Cardiac muscle cell (in vitro differentiated cells and primary cell): Measurements from ENCODE around the gene ZNF407. TPM values are rescaled to one million over a fixed set of nuclear protein-coding genes. Genes with fewer than 3 reads are reported as not detected.

ENCODE experiments used
- DNase-seq, 2 donors: peaks; one replicate each; pipeline versions ENCODE4 v3.0.0 to v3.0.0-alpha.2; 2010 to 2017; ENCODE audit warnings: low read depth in 1 of 2, low spot score in 1 of 2
- H3K27ac ChIP-seq: fragments of 200-600 bp; sonication (generic); 2 replicates; pipeline ENCODE4 v1.5.1; 2016
- H3K27me3 ChIP-seq: fragments of 200-600 bp; sonication (generic); 2 replicates; pipeline ENCODE4 v1.6.0; 2016; ENCODE audit warnings: control low read depth
- H3K36me3 ChIP-seq: fragments of 200-600 bp; sonication (generic); 2 replicates; pipeline ENCODE4 v1.5.1; 2016; ENCODE audit warnings: control low read depth
- H3K4me1 ChIP-seq: fragments of 200-600 bp; sonication (generic); 2 replicates; pipeline ENCODE4 v1.8.1; 2017; ENCODE audit warnings: low read depth, mild to moderate bottlenecking, mixed run types
- H3K4me3 ChIP-seq: fragments of 200-600 bp; sonication (generic); 2 replicates; pipeline ENCODE4 v1.5.1; 2016; ENCODE audit warnings: mild to moderate bottlenecking
- H3K9me3 ChIP-seq: fragments of 200-600 bp; sonication (generic); 2 replicates; pipeline ENCODE4 v1.5.1; 2017; ENCODE audit warnings: low read depth, mild to moderate bottlenecking, control low read depth
- polyA plus RNA-seq: library from polyadenylated mRNA; unstranded; fragments of >200 nt; fragmentation: Nextera tagmentation; extraction: Ambion mirVana; gene quantifications from 2 replicates; pipeline ENCODE4 v1.2.1, GENCODE V29; 2016
- total RNA-seq: library from RNA; depleted of rRNA; stranded (reverse); fragments of >200 nt; gene quantifications from 2 replicates; pipeline ENCODE4 v1.2.3, GENCODE V29; 2016
- TF ChIP-seq, protein P1 (sequence below): IDR thresholded peaks from 2 replicates; pipeline ENCODE4 v1.5.1; 2012; ENCODE audit warnings: low read depth, mild to moderate bottlenecking, low read length

The ZNF407 gene
- total and polyA plus RNA-seq, 2 experiments from 2014 or later: 4.6 to 8.0 TPM

DNA sequence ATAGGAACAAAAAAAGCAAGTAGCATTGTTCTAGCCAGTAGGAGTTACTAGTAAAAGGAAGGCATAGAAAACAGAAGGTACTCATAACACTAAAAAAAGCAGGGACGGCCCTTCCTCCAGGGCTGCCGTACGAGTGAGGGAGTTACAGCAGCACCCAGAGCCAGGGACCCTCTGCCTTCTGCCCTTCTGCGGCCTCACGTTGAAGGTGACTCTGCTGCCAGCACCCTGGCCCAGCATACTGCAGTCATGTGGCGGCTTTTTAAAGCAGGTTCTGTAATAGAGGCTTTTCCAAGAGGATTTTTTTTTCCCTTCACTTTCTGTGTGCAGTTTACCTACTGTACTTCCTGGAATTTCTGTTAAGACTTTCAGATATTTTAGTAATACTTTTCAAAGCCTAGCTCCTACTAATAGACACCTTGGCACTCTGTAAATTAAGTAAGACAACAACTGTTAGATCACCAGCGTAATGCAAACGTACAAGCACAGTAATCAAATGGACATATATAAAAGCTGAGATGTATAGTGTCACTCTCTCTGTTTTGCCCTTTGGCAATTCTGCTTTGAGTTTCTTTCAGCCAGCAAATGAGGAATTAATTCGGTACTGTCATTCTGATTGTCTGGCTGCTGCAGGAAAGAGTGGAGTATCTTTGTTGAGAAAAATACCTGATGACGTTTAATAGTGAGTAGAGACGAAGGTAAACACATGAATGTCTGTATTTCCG is 449.7 kb downstream of the ZNF407 start:
- Histone ChIP-seq H3K27me3 (no peaks in the 10 kb centered on the region), H3K4me3 (no peak overlapping the region), H3K4me1 (peaks cover 34% of the 10 kb centered on the region), H3K36me3 (no peaks in the 10 kb centered on the region), H3K9me3 (no peaks in the 10 kb centered on the region), H3K27ac (peak overlapping the region; percentile 69)
- TF ChIP-seq, protein P1, sequence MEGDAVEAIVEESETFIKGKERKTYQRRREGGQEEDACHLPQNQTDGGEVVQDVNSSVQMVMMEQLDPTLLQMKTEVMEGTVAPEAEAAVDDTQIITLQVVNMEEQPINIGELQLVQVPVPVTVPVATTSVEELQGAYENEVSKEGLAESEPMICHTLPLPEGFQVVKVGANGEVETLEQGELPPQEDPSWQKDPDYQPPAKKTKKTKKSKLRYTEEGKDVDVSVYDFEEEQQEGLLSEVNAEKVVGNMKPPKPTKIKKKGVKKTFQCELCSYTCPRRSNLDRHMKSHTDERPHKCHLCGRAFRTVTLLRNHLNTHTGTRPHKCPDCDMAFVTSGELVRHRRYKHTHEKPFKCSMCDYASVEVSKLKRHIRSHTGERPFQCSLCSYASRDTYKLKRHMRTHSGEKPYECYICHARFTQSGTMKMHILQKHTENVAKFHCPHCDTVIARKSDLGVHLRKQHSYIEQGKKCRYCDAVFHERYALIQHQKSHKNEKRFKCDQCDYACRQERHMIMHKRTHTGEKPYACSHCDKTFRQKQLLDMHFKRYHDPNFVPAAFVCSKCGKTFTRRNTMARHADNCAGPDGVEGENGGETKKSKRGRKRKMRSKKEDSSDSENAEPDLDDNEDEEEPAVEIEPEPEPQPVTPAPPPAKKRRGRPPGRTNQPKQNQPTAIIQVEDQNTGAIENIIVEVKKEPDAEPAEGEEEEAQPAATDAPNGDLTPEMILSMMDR: no peak
- peak in 1 of 2 donors; percentile 34 for DNase-seq

DNA sequence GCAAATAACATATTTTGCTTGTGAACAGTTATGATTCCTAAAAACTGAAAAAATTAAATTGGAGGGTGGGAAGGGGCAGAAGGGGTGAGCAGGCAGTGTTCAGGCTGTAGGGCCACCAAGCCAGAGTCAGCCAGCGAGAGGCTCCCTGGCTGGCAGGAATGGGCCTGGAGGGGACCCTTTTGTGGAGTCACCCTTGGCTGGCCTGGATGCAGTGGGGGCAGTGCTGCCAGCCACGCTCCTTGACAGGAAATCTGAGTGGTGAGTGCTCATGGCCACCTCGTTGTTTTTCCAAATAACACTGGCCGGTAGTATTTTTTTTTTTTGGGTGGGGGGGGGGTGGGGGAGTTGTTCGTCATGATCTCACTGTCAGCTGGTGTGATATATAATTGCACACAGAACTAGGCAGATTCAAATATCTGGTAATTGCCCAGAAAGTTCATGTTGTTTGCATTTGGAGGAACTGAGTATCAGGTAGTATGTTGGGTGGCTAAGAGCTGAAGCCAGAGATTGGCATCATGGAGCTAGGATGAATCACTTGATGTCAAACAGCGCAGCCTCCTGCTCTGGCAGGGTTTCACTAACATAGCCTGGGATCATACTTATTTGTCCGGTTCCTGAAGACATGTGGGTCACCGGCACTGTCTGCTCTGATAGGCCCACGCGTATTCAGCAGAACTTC is 451.2 kb downstream of the ZNF407 start:
- Histone ChIP-seq H3K27me3 (no peaks in the 10 kb centered on the region), H3K27ac (no peak overlapping the region), H3K4me3 (no peak overlapping the region), H3K36me3 (no peaks in the 10 kb centered on the region), H3K9me3 (no peaks in the 10 kb centered on the region), H3K4me1 (peaks cover 45% of the 10 kb centered on the region)
- DNase-seq: no peak
- TF ChIP-seq, protein P1: no peak

DNA sequence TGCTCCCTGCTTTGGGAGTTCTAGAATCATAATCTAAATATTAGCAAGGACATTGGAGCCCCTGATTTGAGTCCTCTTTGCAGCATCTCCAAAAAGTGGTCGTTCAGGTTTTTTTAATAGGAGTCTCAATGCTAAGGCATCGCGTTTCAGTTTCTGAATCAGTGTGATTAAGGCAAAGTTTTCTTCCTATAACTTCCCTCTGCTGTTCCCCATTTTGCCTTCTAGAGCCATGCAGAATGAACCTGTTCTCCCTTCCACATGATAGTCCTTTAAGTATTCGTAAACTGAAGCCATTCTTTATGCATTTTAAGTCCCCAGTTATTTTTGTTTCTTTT is 451.8 kb downstream of the ZNF407 start:
- H3K9me3 ChIP-seq: no peaks in the 10 kb centered on the region
- TF ChIP-seq, protein P1: no peak
- H3K4me1 ChIP-seq: peaks cover 45% of the 10 kb centered on the region
- DNase-seq: no peak
- H3K36me3 ChIP-seq: no peaks in the 10 kb centered on the region
- no peak overlapping the region for H3K27ac ChIP-seq
- no peak overlapping the region for H3K4me3 ChIP-seq
- no peaks in the 10 kb centered on the region for H3K27me3 ChIP-seq

DNA sequence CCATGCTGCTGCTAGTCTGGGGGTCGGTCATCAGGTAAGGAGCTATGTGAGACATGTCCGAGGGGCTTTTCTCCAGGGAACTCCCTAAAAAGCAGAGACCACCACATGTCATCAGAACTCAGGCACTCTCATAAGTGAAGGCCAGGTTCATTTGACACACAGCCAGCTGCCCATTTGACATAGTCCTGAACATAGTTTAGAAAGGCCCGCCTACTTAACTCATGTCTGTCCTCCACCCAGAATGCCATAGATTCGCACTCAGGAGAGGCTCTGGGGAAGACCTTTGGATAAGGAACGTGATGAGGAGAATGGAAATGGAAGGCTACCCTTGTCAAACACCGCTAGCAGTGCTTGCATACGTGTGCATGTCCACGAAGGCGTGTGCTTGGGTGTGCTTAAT is 454.1 kb downstream of the ZNF407 start:
- Histone ChIP-seq H3K36me3 (no peaks in the 10 kb centered on the region), H3K4me1 (peaks cover 62% of the 10 kb centered on the region), H3K4me3 (no peak overlapping the region), H3K27me3 (no peaks in the 10 kb centered on the region), H3K27ac (peak overlapping the region; percentile 92), H3K9me3 (no peaks in the 10 kb centered on the region)
- TF ChIP-seq, protein P1: no peak
- DNase-seq: no peak

DNA sequence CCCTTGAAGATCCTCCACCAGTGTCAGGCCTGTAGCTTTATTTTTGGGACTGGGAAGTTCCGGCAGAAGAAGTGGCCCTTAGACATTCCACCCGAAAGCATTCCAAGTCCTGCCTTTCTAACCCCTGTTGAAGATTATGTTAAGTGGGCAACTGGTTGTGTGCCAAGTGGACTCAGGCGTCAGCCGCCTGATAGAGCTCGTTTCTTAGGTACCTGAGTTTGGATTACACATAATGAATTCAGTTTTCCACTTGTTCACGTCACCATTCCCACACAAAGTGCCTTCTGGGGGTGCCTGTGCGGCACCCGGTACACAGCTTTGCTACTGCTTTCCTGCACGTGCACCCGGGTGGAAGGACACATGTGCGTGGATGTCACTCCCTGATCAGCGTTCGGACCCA is 454.8 kb downstream of the ZNF407 start:
- Histone ChIP-seq H3K27ac (peak overlapping the region; percentile 92), H3K4me1 (peaks cover 62% of the 10 kb centered on the region), H3K27me3 (no peaks in the 10 kb centered on the region), H3K9me3 (no peaks in the 10 kb centered on the region), H3K36me3 (no peaks in the 10 kb centered on the region), H3K4me3 (no peak overlapping the region)
- TF ChIP-seq, protein P1: no peak
- peak in 1 of 2 donors; percentile 91 for DNase-seq
